Mesodermal cell (in vitro differentiated cells): ENCODE measurements around the gene POMT2.
A peak's percentile ranks its signal among the peaks of the same experiment; 100 is the strongest.

Experiments
- H3K27ac ChIP-seq: 2 replicates; pipeline ENCODE4 v1.7.0; 2013; ENCODE audit warnings: mild to moderate bottlenecking, low read depth, low read length, moderate library complexity; ENCODE audit not compliant: severe bottlenecking
- H3K36me3 ChIP-seq: 2 replicates; pipeline ENCODE4 v1.7.1; 2013; ENCODE audit warnings: mild to moderate bottlenecking, low read length, moderate library complexity; ENCODE audit not compliant: control insufficient read depth, insufficient read depth
- H3K4me1 ChIP-seq: one replicate; pipeline ENCODE4 v1.7.1; 2013; ENCODE audit warnings: mild to moderate bottlenecking, low read length; ENCODE audit not compliant: insufficient read depth, control insufficient read depth, poor library complexity, severe bottlenecking
- H3K4me3 ChIP-seq: 2 replicates; pipeline ENCODE4 v1.7.0; 2013; ENCODE audit warnings: low read length, control low read depth, mild to moderate bottlenecking; ENCODE audit not compliant: insufficient read depth, poor library complexity, severe bottlenecking; ENCODE audit errors: extremely low read depth
- H3K9me3 ChIP-seq: 2 replicates; pipeline ENCODE4 v1.7.1; 2013; ENCODE audit warnings: mild to moderate bottlenecking, low read length, moderate library complexity; ENCODE audit not compliant: control insufficient read depth
- WGBS, 2 experiments: methylation state at CpG; one replicate each; pipeline ENCODE4 v1.1.5; 2013; ENCODE audit warnings: missing lambda C conversion rate in 2 of 2; ENCODE audit not compliant: insufficient coverage in 2 of 2; 5-methylcytosine and 5-hydroxymethylcytosine counted together

POMT2 gene

DNA sequence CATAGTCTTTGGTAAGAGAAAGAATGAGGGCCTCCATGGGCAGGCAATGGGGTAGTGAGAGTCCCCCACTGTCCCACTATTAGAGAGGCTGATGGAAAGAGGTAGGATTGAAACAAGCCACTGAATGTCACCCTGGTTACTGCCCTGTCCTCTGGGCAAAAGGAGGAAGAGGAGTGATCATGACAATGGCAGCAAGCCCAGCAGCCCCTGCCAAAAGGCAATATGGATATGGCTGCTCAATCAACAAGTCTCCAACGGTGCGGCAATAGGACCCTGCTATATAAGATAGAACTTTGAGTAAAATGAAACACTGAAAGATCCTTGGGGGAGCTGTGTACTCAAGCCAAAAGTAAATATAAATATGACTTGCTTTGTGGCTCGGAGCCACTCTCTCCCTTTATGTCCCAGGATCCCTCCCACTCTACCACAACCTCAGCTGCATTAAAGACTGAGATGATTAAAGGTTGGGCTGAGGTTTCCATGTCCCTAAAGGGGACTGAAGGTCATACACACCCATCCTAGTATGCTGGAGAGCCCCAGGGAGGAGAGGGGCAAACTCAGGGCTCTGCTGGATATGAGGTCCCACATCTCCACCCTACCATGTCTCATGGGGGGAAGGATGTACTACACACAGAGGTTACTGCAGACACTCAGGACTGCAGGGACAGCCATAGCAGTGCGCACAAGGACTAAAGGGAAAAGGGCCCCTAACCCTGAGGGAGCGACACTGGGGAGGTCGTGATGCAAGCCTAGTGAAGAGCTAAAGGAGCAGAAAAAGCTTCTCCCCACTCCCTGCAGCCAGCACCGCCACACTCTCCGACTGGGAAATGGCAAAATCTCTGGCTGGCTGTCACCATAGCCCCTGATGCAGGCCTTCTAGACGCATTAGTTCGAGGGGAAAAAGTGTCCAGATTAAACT, 5.9 kb downstream of the POMT2 start:
- 71 to 83% methylated on average over 8 to 9 of the region's 10 CpGs for WGBS, 2 experiments
- Histone ChIP-seq H3K4me3 (no peak overlapping the region), H3K36me3 (peaks cover 16% of the 10 kb centered on the region), H3K9me3 (no peaks in the 10 kb centered on the region), H3K27ac (peak overlapping the region; percentile 93), H3K4me1 (peaks cover 35% of the 10 kb centered on the region)

DNA sequence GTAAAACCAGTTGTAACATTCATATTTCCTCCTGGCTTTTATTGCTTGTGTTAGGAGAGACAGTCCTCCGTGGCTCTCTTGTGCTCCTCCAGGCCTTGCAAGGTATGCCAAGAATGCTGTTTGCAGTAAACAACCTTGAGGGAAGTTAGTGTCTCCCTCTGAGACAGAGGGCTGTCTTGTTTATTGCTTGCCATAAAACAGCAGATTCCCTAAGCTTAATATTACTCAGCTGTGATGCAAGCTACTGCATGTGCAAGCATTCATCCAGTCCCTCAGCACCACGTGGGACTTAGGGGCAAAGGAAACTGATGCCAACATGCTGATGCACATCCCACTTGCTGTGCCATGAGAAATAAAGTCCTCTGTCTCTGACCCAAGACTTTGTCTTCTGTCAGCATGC, 6.6 kb downstream of the POMT2 start:
- peaks cover 19% of the 10 kb centered on the region for H3K36me3 ChIP-seq
- H3K9me3 ChIP-seq: no peaks in the 10 kb centered on the region
- peaks cover 35% of the 10 kb centered on the region for H3K4me1 ChIP-seq
- H3K4me3 ChIP-seq: no peak overlapping the region
- 14 to 15% methylated on average over 1 to 2 of the region's 2 CpGs for WGBS, 2 experiments
- H3K27ac ChIP-seq: peak overlapping the region; percentile 93

DNA sequence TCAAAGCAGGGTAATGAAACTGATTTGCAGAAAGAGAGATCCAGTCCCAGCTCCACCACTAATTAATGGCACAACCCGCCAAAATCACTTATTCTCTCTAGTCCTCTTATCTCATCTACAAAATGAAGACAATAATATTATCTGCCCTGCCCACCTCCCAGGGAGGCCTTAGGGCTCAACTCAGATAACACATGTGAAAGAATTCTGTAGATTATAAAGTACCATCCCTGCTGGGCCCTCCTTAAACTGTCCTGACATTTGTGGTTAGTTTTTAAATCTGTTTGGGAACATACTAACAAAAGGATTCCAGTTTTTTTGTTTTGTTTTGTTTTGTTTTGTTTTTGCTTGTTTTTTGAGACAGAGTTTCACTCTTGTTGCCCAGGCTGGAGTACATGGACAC, 7.3 kb downstream of the POMT2 start:
- H3K9me3 ChIP-seq: no peaks in the 10 kb centered on the region
- H3K36me3 ChIP-seq: peaks cover 26% of the 10 kb centered on the region
- H3K27ac ChIP-seq: peak overlapping the region; percentile 93
- WGBS, 2 experiments: 80% methylated on average over 1 of the region's 1 CpG; no CpG with 5 or more reads in 1 of the 2 experiments
- peaks cover 35% of the 10 kb centered on the region for H3K4me1 ChIP-seq
- no peak overlapping the region for H3K4me3 ChIP-seq

DNA sequence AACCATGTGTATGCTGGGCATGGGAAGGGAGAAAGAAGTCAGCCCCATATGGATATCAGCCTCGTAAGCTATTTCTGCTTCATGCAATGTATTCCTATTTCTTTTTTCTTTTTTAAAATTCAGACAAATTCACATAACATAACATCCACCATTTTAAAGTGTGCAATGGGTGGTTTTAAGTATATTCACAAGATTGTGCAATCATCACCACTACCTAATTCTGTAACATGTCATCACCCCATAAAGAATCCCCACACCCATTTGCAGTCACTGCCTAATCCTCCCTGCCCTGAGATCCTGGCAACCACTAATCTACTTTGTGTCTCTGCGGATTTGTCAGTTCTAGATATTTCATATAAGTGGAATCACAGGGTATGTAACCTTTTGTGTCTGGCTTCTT, 9.5 kb downstream of the POMT2 start:
- Histone ChIP-seq H3K9me3 (no peaks in the 10 kb centered on the region), H3K27ac (no peak overlapping the region), H3K36me3 (peaks cover 27% of the 10 kb centered on the region), H3K4me1 (peaks cover 49% of the 10 kb centered on the region), H3K4me3 (no peak overlapping the region)
- 80 to 100% methylated on average over 1 of the region's 2 CpGs for WGBS, 2 experiments

DNA sequence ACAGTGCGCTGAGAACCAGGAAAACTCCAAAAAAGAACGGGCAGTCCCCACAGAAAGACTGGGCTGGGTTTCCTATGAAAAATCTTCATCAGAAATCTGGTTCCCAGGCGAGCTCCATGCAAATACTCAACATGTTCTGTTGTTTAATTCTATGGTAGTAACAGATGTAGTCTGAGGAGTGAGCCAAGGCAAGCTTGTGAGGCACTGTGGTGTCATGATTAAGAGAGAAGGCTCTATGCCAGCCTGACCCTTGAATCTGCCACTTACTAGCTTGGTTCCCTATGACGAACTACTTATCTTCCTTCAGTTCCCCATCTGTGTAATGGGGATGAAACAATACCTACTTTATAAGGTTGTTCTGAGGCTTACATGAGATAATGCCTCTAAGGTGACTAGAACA, 10.7 kb downstream of the POMT2 start:
- Histone ChIP-seq H3K9me3 (no peaks in the 10 kb centered on the region), H3K27ac (no peak overlapping the region), H3K4me3 (no peak overlapping the region), H3K36me3 (peaks cover 36% of the 10 kb centered on the region), H3K4me1 (peaks cover 45% of the 10 kb centered on the region)
- 93 to 96% methylated on average over 3 of the region's 4 CpGs for WGBS, 2 experiments

DNA sequence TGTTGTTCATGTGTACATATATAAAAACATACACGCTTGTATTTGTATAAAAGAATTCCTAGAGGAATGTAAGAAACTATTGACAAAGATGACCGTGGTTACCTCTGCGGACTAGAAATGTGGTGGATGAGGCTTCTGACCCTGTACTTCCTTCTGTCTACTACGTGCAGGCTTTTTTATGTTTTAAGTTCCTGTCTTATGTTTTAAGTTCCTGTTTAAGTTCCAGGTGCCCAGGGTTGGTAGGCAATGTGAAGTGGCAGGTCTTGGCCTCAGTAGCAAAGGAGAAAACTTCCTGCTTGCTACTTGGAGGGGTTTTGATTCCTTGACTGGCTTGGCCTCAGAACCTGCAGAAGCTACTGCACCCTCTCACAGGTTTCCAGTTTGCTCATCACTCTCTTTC, 11.6 kb downstream of the POMT2 start:
- H3K4me1 ChIP-seq: peaks cover 45% of the 10 kb centered on the region
- H3K4me3 ChIP-seq: no peak overlapping the region
- no peaks in the 10 kb centered on the region for H3K9me3 ChIP-seq
- WGBS, 2 experiments: 86% methylated on average over 3 of the region's 4 CpGs; no CpG with 5 or more reads in 1 of the 2 experiments
- no peak overlapping the region for H3K27ac ChIP-seq
- H3K36me3 ChIP-seq: peaks cover 41% of the 10 kb centered on the region

DNA sequence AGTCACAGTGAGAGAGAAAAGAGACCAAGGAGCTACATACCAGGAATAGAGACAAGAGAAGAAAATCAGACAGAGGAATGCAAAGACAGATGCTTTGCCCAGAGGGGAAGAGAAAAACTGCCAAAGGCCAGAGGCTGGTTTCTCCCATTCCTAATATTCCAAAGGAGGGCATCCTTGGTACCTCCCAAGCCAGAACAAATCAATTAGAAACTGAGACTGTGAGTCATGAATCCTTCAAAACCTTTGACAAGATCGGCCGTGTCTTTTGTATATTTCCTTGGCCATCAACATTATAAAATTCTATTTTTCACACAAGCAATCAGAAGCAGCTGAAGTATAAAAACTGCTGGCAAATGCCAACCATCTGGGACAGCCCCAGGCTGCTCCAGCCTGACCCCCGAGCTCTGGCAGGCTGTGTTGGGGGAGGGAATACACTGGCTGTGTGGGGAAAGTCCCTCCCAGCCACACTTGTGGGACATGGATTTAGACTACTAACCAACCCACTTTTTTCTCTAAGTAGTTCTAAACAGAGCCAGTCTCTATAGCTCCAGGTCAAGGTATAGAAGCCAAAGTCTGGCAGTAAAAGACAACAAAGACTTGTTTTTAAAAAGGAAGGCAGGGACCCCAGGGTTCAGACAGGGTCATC, 13.7 kb downstream of the POMT2 start:
- Histone ChIP-seq H3K27ac (peak overlapping the region; percentile 95), H3K4me1 (peaks cover 48% of the 10 kb centered on the region), H3K36me3 (peaks cover 53% of the 10 kb centered on the region), H3K4me3 (no peak overlapping the region), H3K9me3 (no peaks in the 10 kb centered on the region)
- 85 to 86% methylated on average over 2 of the region's 3 CpGs for WGBS, 2 experiments

DNA sequence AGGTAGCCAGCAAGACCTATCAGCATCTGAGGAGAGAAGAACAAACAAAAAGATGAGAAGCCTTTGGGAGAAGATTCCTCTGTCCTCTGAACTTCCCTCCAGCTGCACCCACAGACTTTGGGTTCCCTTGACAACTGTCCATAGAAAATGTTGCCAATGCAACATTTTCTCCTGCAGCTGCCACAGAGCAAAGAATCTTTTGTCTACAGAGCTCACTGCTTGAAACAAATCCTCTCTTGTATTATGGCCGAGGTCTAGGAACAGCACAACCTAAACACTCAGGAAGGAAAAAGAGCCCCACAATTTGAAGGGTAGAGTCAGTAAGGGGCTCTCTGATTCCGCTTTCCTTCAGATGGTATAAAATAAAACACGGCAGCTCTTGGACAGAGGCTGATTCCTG, 14.3 kb downstream of the POMT2 start:
- Histone ChIP-seq H3K9me3 (no peaks in the 10 kb centered on the region), H3K27ac (peak overlapping the region; percentile 95)
- WGBS, 2 experiments: 60 to 64% methylated on average over 2 of the region's 3 CpGs

DNA sequence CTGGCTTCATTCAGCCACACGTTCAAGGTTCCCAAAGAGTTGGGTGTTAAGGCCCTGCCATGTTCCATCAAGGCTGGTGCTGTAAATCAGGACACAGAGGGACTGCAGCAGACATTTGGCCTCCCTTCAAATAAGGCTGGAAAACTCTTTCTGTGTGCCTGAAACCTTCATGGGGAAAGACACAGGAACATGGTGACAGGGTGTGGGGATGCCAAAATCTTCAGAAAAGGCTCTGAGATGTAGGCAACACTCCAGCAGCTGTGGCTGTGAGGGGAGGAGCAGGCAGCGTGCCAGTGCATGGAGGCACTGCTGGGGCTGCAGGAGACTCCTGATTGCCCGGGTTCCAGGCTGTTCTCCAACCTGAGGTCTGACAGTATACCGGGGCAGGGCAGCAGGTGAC, 15.0 kb downstream of the POMT2 start:
- Histone ChIP-seq H3K36me3 (peaks cover 48% of the 10 kb centered on the region), H3K27ac (peak overlapping the region; percentile 95), H3K9me3 (no peaks in the 10 kb centered on the region), H3K4me1 (peaks cover 55% of the 10 kb centered on the region), H3K4me3 (no peak overlapping the region)
- 91 to 93% methylated on average over 4 of the region's 4 CpGs for WGBS, 2 experiments

More for the DNA sequence above, 14.3 kb downstream of the POMT2 start:
- Histone ChIP-seq H3K4me3 (no peak overlapping the region), H3K36me3 (peaks cover 53% of the 10 kb centered on the region), H3K4me1 (peaks cover 52% of the 10 kb centered on the region)

DNA sequence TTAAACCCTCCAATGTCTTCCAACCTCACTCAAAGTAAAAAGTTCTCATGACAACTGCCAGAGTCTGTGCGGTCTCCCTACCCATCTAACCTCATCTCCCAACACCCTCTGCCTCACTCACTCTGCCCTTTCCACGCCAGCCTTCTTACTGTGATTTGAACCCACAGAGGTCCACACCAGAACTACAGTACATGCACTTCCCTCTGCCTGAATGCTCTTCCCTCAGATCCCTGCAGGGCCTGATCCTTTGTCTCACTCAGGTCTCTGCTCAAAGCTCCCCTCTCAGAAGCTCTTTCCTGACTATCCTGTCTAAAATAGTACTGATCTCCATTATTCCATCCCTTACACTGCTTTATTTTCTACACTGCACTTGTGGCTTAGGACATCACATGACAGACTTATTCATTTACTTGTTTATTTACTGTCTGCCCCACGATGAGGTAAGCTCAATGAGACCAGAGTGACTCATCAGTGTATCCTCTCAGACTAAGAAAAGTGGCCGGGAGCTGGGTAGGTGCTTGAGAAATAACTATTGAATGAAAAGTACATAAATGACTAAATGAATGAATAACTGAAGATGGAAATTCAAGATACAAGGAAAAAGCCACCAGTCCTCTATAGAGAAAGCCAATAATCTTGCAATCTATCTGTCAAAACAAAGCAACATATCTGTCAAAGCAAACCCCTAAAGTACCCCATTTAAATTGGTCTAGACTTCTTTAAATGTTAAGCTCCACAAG, 17.1 kb downstream of the POMT2 start:
- WGBS, 2 experiments: 68 to 100% methylated on average over 2 to 3 of the region's 4 CpGs
- Histone ChIP-seq H3K4me1 (peaks cover 55% of the 10 kb centered on the region), H3K4me3 (no peak overlapping the region), H3K27ac (peak overlapping the region; percentile 98), H3K9me3 (no peaks in the 10 kb centered on the region), H3K36me3 (peaks cover 48% of the 10 kb centered on the region)
